Neuronal stem cell (in vitro differentiated cells): ENCODE data around the gene TBX5.
A peak's percentile ranks its signal among the peaks of the same experiment; 100 is the strongest.

ENCODE experiments used
- DNase-seq: peaks from one replicate; pipeline ENCODE4 v3.0.0-alpha.2; 2013; ENCODE audit warnings: low spot score
- H2AFZ ChIP-seq: one replicate; pipeline ENCODE4 v1.6.1; 2013; ENCODE audit warnings: mild to moderate bottlenecking, low read length, inconsistent platforms
- H2AK5ac ChIP-seq: 2 replicates; pipeline ENCODE4 v1.6.1; 2013; ENCODE audit warnings: low read depth, mild to moderate bottlenecking, inconsistent platforms, low read length, moderate library complexity, mixed read lengths
- H2BK120ac ChIP-seq: 2 replicates; pipeline ENCODE4 v1.6.1; 2013; ENCODE audit warnings: low read depth, mild to moderate bottlenecking, inconsistent platforms, low read length, moderate library complexity, mixed read lengths
- H2BK12ac ChIP-seq: one replicate; pipeline ENCODE4 v1.6.1; 2013; ENCODE audit warnings: low read length, inconsistent platforms
- H2BK15ac ChIP-seq: 2 replicates; pipeline ENCODE4 v1.6.1; 2013; ENCODE audit warnings: mild to moderate bottlenecking, low read length, inconsistent platforms, mixed read lengths
- H2BK5ac ChIP-seq: one replicate; pipeline ENCODE4 v1.6.1; 2013; ENCODE audit warnings: inconsistent platforms, mild to moderate bottlenecking, low read length, moderate library complexity
- H3K14ac ChIP-seq: one replicate; pipeline ENCODE4 v1.6.1; 2013; ENCODE audit warnings: low read length, inconsistent platforms
- H3K18ac ChIP-seq: 2 replicates; pipeline ENCODE4 v1.6.1; 2013; ENCODE audit warnings: low read length, inconsistent platforms
- H3K23ac ChIP-seq: 2 replicates; pipeline ENCODE4 v1.6.1; 2013; ENCODE audit warnings: low read depth, mild to moderate bottlenecking, mixed read lengths, low read length, inconsistent platforms; ENCODE audit not compliant: poor library complexity
- H3K27ac ChIP-seq: replicated peaks from 3 replicates; pipeline ENCODE4 v1.5.1; 2013; ENCODE audit warnings: low read length, inconsistent platforms
- H3K27me3 ChIP-seq, 3 experiments: 2 replicates each; pipeline ENCODE4 v1.6.1; 2013; ENCODE audit warnings: low read length in 3 of 3, mild to moderate bottlenecking in 2 of 3, inconsistent platforms in 1 of 3, low read depth in 1 of 3, mixed read lengths in 1 of 3, moderate library complexity in 1 of 3; ENCODE audit not compliant: control insufficient read depth in 3 of 3, insufficient read depth in 3 of 3
- H3K36me3 ChIP-seq, 2 donors: replicated peaks in 1 of 2; 2 replicates each; pipeline ENCODE4 v1.6.1; 2013; ENCODE audit warnings: low read length in 2 of 2; ENCODE audit not compliant: control insufficient read depth in 2 of 2, insufficient read depth in 2 of 2
- H3K4ac ChIP-seq: 2 replicates; pipeline ENCODE4 v1.6.1; 2013; ENCODE audit warnings: inconsistent platforms, mild to moderate bottlenecking, low read length, moderate library complexity
- H3K4me1 ChIP-seq, 2 donors: 1 replicate in 1 of 2; 2 replicates in 1 of 2; pipeline ENCODE4 v1.6.1; 2013; ENCODE audit warnings: low read length in 2 of 2, low read depth in 1 of 2; ENCODE audit not compliant: control insufficient read depth in 2 of 2, insufficient read depth in 1 of 2
- H3K4me2 ChIP-seq: one replicate; pipeline ENCODE4 v1.6.1; 2013; ENCODE audit warnings: mild to moderate bottlenecking, low read length, inconsistent platforms; ENCODE audit not compliant: insufficient read depth, poor library complexity, severe bottlenecking
- H3K4me3 ChIP-seq, 2 donors: 2 replicates each; pipeline ENCODE4 v1.5.1; 2013; ENCODE audit warnings: low read length in 2 of 2, mild to moderate bottlenecking in 2 of 2, inconsistent platforms in 1 of 2, moderate library complexity in 1 of 2
- H3K79me1 ChIP-seq: one replicate; pipeline ENCODE4 v1.6.1; 2013; ENCODE audit warnings: low read depth, mild to moderate bottlenecking, inconsistent platforms, low read length, moderate library complexity
- H3K9ac ChIP-seq: one replicate; pipeline ENCODE4 v1.6.1; 2013; ENCODE audit warnings: mild to moderate bottlenecking, low read depth, low read length, inconsistent platforms; ENCODE audit not compliant: poor library complexity
- H3K9me3 ChIP-seq, 2 donors: replicated peaks in 1 of 2; 2 replicates each; pipeline versions ENCODE3 to v1.6.1; 2013; ENCODE audit warnings: low read length in 2 of 2, mild to moderate bottlenecking in 2 of 2, inconsistent platforms in 1 of 2, low read depth in 1 of 2, mixed read lengths in 1 of 2, moderate library complexity in 1 of 2; ENCODE audit not compliant: control insufficient read depth in 2 of 2, insufficient read depth in 1 of 2
- H4K8ac ChIP-seq: one replicate; pipeline ENCODE4 v1.6.1; 2013; ENCODE audit warnings: low read depth, mild to moderate bottlenecking, inconsistent platforms, low read length, moderate library complexity
- H4K91ac ChIP-seq: one replicate; pipeline ENCODE4 v1.6.1; 2013; ENCODE audit warnings: low read length, low read depth, mild to moderate bottlenecking, inconsistent platforms; ENCODE audit not compliant: poor library complexity
- WGBS, 2 donors: extraction: QIAGEN DNeasy Blood & Tissue Kit; methylation state at CpG; one replicate each; pipeline ENCODE4 v1.1.7; 2013; ENCODE audit warnings: missing lambda C conversion rate in 2 of 2, mixed read lengths in 1 of 2; ENCODE audit not compliant: insufficient read length in 2 of 2, insufficient replicate concordance in 1 of 2; ENCODE audit errors: extremely low coverage in 2 of 2; 5-methylcytosine and 5-hydroxymethylcytosine counted together

The TBX5 gene

DNA sequence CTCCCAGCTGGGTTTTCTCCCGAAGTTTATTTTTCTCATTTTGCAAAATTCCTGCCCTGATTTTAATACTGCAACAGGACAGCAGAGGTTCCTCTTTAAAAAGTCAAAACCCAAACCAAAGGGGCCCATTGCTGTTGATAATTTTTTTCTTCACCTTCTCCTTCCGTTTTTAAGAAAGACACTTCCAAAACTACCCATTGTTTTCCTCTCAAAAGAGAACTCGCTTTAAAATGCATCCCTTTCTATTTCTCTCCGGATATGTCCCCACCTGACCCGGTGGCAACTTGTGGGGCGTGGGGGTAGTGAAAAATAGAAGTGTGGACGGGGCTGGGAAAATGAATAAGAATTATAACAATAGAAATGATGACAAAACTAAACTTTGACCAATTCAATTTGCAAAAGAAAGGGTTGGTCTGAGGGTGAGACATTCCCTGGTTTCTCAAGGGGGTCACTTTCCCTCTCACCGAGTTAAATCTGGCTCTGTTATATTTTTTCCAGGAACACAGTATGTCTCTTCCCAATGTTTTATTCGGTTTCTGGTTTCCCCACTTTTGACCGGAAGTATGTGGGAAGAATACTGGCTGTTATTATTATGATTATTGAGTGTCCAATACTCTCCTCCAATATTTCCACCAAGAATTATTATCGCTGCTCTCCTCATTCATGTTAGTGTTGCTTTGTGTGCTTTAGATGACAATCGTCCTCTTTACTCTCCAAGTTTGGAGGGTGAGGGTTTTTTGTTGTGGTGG lies 4.1 kb upstream of the TBX5 start:
- no CpG with 5 or more reads among the region's 12 CpGs for WGBS, 2 donors
- no peak overlapping the region for H4K8ac ChIP-seq

DNA sequence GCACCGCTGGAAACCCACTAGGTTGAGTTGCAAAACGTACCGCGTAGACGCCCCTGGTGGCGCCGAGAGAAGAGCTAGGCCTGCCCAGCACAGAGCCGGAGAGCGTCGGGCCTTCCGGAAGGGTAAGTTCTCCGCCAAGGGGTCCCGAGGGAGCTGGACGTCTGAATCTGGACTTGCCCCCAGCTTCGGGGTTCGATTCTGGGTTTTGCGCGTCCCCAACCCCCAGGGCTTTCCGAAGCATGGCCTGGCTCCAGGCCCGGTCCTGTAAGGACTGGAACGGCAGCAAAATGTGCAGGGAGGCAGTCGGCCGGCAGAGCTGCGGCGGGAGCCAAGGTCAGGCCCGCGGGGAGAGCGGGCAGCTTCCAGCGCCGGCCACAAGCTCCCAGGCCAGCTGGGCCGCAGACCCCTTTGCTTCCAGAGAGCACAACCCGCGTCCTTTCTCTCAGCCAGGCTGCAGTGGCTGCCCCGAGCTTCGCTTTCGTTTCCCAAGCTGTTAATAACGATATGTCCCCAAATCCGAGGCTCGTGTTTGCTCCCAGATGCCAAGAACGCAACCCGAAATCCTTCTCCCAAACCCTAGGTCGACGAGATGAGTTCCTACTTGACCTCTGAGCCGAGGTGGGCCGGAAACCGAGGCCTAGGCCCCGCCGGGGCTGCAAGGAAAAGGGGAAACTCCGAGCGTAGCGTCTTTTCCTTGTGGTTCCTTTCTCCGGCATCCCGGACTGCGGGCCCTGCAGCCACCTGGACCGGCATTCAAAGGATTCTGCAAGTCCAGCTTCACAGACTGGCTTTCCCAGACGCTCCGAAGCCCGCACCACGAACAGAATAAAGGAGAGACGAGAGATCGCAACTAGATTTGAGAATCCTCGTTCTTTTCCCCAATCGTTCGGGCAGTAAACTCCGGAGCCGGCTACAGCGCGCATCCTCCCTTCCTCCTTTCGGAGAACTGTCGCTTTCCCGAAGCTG lies 3.2 kb upstream of the TBX5 start:
- no peak overlapping the region for H2BK5ac ChIP-seq
- H3K4ac ChIP-seq = no peak overlapping the region
- H3K36me3 ChIP-seq = no peaks in the 10 kb centered on the region
- peak; percentile 47 for DNase-seq
- no peak overlapping the region for H2BK15ac ChIP-seq
- H3K9ac ChIP-seq = no peak overlapping the region
- H3K4me1 ChIP-seq = no peaks in the 10 kb centered on the region
- no peak overlapping the region for H3K4me2 ChIP-seq
- H3K14ac ChIP-seq = no peak overlapping the region
- H3K23ac ChIP-seq = no peak overlapping the region
- H3K27me3 ChIP-seq = peaks cover 73 to 100% (median 99%) of the 10 kb centered on the region in 3 experiments
- H3K9me3 ChIP-seq = peaks cover 0 to 1% of the 10 kb centered on the region in 2 donors
- no peak overlapping the region for H3K27ac ChIP-seq
- no peaks in the 10 kb centered on the region for H3K79me1 ChIP-seq
- H4K91ac ChIP-seq = no peak overlapping the region
- no peak overlapping the region for H3K18ac ChIP-seq
- no peak overlapping the region for H4K8ac ChIP-seq
- no peak overlapping the region for H2BK12ac ChIP-seq
- peak overlapping the region; percentile 73 for H2AFZ ChIP-seq
- WGBS, 2 donors = no CpG with 5 or more reads among the region's 71 CpGs
- H3K4me3 ChIP-seq = no peak overlapping the region
- H2AK5ac ChIP-seq = no peak overlapping the region
- no peak overlapping the region for H2BK120ac ChIP-seq

More for the DNA sequence above, 4.1 kb upstream of the TBX5 start:
- no peaks in the 10 kb centered on the region for H3K36me3 ChIP-seq
- H3K27ac ChIP-seq = no peak overlapping the region
- no peaks in the 10 kb centered on the region for H3K79me1 ChIP-seq
- no peak overlapping the region for H3K4me3 ChIP-seq
- no peak overlapping the region for H2BK5ac ChIP-seq
- H3K18ac ChIP-seq = no peak overlapping the region
- H2AFZ ChIP-seq = no peak overlapping the region
- no peak overlapping the region for H2BK120ac ChIP-seq
- no peak overlapping the region for H2BK15ac ChIP-seq
- no peak overlapping the region for H2BK12ac ChIP-seq
- peaks cover 73 to 100% (median 99%) of the 10 kb centered on the region in 3 experiments for H3K27me3 ChIP-seq
- no peak overlapping the region for H3K4ac ChIP-seq
- DNase-seq = no peak
- H3K9me3 ChIP-seq = peaks cover 0 to 1% of the 10 kb centered on the region in 2 donors
- no peak overlapping the region for H3K14ac ChIP-seq
- no peak overlapping the region for H3K4me2 ChIP-seq
- H3K9ac ChIP-seq = no peak overlapping the region
- H2AK5ac ChIP-seq = no peak overlapping the region
- H3K4me1 ChIP-seq = no peaks in the 10 kb centered on the region
- H3K23ac ChIP-seq = no peak overlapping the region
- no peak overlapping the region for H4K91ac ChIP-seq

DNA sequence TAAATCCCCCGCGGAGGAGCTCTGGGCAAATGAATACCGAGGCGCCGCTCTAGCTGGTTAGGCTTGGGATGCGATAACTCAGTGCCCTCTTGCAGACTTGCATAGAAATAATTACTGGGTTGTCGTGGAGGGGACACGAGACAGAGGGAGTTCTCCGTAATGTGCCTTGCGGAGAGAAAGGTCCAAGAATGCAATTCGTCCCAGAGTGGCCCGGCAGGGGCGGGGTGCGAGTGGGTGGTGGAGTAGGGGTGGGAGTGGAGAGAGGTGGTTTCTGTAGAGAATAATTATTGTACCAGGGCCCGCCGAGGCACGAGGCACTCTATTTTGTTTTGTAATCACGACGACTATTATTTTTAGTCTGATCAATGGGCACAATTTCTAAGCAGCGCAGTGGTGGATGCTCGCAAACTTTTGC lies 2.5 kb upstream of the TBX5 start:
- Histone ChIP-seq H2AK5ac (no peak overlapping the region), H2BK15ac (no peak overlapping the region), H3K4me3 (no peak overlapping the region), H2BK12ac (no peak overlapping the region), H4K91ac (no peak overlapping the region), H3K27me3 (peaks cover 75 to 100% (median 99%) of the 10 kb centered on the region in 3 experiments), H4K8ac (no peak overlapping the region), H3K27ac (no peak overlapping the region), H3K23ac (no peak overlapping the region), H3K18ac (no peak overlapping the region), H3K9ac (no peak overlapping the region), H3K4me2 (no peak overlapping the region), H2BK120ac (no peak overlapping the region), H3K14ac (no peak overlapping the region), H2BK5ac (no peak overlapping the region), H3K79me1 (no peaks in the 10 kb centered on the region), H3K4ac (no peak overlapping the region), H3K9me3 (peaks cover 0 to 3% of the 10 kb centered on the region in 2 donors), H3K4me1 (no peaks in the 10 kb centered on the region), H2AFZ (no peak overlapping the region), H3K36me3 (no peaks in the 10 kb centered on the region)
- DNase-seq = no peak
- no CpG with 5 or more reads among the region's 21 CpGs for WGBS, 2 donors
